ENCODE measurements around the gene PALS2.

PALS2 gene

DNA sequence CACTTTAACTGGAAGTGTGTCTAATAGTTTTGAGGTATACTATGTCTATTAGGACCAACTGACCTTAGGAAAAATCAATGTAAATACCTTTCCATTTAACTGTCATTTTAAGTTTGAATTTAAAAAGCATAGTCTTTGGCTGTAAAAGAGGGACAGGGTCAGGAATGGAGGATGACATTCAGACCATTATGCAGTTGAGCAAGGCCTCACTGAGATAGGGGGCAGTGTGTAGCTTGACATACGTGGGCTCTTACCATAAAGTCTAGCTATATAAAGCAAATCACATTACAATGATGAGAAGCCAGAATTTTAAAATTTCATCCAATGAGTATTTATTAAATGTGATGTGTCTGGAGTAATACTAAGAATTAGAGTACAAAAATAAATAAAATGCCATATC is 17.9 kb downstream of the PALS2 start:
- no peak for DNase-seq

DNA sequence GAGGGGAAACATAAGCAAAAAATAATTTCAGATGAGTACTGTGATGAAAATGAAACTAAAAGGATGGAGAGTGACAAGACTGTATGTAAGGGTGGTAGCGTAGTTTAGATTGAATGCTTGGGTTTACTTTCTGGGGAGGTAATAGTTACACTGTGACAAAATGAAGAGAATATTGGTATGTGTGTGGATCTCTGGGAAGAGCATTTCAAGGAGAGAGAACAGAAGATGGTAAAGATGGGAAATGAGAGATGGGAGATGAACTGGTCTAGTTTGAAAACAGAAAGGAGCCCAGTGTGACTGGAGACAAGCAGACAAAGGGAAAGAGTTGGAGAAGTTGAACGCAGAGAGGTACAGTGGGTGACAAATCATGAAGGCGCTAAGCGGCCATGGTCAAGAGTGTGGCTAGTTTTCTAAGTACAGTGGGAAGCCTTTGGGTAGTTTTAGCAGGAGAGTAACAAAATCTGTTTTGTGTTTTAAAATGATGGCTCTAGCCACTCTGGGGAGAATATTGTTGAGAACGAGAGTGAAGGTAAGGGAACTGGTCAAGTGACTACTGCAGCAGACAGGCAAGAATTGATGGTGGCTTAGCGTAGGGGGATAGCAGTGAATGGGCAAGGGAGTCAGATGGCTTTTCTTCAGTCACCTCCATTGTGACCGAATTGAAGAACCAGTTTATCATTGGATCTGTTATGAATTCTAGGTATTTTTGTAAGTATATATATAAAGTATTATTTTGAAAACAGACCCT is 22.6 kb downstream of the PALS2 start:
- no peak for DNase-seq

DNA sequence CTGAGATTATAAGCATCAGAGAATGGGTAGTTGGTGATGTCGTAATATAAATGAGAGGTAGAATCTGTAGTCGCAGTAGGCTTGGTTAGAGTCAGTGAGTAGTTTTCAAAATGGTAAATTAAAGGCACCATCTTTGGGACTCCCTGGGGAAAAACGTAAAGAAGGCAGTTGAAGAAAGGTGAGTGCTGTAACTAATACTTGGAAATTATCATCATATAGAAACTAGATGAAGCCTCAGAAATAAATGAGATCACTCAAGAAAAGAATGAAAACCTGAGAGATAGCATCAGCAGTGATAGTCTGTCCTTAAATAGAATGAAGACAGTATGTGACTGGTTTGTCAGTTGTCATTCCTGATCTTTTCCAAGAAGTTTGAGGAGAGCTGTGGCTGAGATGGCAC is 23.8 kb downstream of the PALS2 start:
- DNase-seq, result no peak

DNA sequence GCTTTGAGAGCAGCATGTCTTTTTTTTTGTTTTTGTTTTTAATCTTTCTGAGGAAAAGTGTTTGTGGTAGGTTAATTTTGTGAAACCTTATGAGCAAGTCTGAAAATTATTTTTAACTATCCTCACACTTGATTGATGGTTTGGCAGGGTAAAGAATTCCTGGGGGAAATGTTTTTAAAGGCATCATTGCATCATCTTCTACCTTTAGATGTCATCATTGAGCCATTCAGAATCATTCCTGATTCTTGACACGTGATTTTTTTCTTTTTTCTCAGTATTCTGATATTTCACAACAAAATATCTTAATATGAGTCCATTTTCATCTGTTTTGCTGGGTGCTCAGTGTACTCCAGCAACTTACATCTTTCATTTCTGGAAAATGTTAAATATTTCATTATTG is 28.3 kb downstream of the PALS2 start:
- DNase-seq, result no peak

DNA sequence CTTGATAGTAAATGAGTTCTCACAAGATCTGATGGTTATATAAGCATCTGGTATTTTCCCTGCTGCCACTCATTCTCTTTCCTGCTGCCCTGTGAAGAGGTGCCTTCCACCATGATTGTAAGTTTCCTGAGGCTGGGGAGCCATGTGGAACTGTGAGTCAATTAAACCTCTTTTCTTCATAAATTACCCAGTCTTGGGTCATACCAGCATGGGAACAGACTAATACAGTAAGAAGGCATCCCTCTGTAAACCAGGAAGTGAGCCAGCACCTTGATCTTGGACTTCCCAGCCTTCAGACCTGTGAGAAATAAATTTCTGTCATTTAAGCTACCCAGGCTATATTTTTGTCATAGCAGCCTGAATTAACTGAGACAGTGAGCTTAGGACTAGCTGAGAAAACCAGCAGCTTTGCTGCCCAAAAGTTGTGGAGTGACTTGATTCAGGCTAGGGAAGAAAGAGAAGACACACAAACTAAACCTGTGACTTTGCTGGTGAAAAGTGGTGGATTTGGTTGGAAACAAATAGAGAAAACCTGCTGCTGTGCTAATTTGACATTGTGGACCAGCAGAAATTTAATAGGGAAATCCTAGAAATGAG is 29.7 kb downstream of the PALS2 start:
- DNase-seq, result no peak

DNA sequence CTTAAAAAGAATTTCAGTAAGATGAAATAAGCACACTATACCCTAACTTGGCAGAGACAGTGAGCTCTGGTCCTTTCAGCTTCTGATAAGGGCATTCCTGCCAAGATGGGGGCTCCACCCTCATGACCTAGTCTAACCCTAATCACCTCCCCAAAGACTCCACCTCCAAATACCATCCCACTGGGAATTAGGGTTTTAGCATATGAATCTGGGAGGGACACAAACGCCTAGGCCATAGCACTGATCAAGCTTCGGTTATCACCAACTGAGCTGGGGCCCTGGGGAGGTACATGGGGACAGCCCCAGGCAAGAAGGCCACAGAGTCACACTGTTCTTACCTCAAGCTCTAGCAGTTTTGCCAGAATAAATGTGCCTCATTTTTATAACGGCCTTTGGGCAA is 31.4 kb downstream of the PALS2 start:
- DNase-seq, result no peak

DNA sequence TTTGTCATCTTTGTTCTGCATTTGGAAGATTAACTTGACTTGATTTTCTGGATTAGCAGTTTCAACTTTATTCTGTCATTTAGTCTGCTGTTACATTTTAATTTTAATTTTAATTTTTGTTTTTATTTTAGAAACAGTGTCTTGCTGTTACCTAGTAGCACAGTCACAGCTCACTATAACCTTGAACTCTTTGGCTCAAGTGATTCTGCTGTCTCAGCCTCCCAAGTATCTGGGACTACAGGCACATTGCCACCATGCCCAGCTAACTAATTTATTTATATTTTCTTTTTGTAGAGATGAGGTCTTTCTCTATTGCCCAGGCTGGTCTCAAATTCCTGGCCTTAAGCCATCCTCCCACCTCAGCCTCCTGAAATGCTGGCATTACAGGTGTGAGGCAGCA is 35.3 kb downstream of the PALS2 start:
- DNase-seq, result no peak

DNA sequence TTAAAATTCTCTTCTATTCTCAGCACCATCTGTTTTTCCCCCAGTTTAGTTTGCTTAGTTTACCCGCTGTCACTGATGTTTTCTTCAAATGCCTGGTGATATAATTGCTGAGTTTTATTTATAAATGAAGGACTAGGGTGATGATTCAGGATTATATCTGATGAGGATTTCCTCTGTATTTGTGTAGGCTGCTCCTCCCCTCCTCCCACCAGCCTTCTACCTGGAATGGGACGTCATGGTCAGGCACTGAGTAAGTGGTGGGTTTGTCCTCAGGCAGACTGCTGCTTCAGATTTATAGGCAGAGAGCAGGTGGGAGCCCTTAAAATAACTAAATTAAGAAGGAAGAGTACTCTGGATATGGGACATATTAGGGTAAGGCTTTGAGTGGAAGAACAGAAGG is 35.8 kb downstream of the PALS2 start:
- no peak for DNase-seq

DNA sequence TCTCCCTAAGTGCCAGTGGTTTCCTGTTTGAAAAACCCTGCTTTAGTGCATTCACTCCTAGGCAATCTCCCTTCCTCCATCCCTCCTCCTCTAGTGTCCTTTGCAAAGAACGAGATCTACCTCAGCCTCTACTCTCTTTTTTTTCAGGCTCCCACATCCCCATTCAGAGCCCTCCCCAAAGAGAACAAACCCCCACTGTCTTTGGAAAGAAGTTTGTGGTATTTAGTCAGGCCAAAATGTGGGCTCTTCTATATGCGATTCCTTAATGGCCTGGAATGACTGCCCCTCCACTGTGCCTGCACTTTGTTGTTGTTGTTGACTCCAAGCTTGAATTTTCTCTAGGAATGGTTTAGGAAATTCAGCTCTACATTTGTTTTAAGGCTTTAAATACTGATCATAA is 36.3 kb downstream of the PALS2 start:
- no peak for DNase-seq

DNA sequence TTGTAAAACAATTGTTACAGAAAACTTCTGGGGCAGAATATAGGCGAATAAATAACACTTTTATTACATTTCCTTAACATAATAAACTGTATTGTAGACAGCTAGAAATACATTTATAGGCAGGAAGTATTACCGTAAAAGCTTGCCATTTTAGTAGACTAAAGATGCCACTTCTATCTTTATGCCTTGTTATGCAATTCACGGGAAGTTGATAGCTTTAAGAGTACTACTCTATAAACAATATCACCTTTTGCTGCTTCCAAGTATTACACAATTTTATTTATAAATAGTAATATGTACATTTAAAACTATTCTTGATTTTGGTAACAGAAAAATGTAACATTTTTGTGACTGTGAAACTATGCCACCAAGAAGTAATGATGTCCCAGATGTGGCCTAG is 37.9 kb downstream of the PALS2 start:
- DNase-seq, result no peak

DNA sequence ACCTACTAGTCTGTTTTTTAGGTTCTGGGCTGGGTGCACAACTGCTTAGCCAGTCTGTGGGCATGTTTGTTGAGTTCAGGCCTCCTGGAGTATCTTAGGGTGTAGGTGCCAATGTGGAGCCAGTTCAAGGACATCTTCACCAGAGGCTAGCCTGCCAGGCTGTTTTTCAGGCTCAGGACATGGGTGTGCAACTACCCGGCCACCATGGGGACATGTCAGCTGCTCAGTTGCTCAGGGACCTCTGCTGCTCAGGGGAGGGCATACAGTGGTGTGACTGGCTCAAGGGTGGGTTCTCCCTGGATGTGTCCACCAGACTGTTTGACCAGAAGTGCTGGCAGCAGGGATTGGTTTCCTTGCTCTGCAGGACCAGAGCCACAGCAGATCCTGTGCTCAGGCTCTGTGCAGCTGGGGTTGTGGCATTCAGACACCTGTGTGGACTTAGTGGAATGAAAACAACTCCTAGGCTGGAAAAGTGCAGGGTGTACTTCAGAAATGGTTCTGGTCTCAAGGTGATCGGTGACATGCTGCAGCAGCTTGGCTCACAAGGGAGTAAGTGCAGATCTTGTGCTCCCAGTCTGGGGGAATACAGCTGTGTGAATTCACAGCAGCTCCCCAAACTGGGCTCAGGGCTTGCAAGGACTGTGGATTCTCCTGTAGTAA is 44.8 kb downstream of the PALS2 start:
- DNase-seq, result no peak

DNA sequence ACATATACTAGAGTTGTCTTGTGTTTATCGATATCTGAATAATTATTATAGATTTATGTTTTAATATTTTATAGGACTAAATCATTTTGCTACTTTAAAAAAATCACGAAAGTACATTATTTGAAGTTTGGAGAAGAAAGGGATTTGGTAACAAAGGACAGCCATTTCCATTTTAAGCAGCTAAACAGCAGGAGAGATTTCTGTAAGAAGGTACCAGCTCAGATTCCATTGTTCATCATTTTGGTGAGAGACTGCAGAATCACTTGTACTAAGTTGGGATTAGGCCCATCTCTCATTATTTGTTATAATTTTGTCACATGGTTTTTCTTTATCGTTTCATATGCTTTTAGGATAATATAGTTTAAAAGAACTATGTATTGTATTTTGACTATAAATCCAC is 46.7 kb downstream of the PALS2 start:
- DNase-seq, result no peak

DNA sequence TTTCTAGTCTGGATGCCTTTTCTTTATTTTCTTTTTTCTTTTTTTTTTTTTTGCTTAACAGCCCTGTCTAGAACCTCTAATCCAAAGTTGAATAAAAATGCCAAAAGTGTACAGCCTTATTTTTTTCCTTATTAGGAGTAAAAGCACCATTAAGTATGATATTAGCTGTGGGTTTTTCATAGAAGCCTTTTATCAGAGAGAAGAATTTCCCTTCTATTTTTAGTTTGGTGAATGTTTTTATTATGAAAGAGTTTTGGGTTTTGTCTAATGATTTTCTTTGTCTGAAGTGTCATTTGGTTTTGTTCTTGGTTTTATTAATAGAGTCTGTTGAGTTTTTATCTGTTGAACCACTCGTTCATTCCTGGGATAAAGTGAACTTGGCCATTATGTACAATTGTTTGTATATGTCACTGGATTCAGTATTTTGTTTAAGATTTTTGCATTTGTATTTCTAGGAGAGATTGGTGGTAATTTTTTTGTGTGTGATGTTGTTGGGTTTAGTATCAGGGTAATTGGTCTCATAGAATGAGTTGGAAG is 49.5 kb downstream of the PALS2 start:
- DNase-seq, result no peak
